Body of pancreas (tissue), 4 donors: ENCODE measurements around the gene ACACA.

ENCODE experiments used
- POLR2A ChIP-seq, 3 donors: fragments of 450-650 bp; IDR thresholded peaks; one replicate each; pipeline ENCODE4 v1.6.1; 2016; ENCODE audit warnings: antibody characterized with exemption in 3 of 3, mild to moderate bottlenecking in 2 of 3
- TF ChIP-seq, protein P1 (sequence below), 7 experiments: fragments of 450-650 bp in 4 of 7; fragments of 200-600 bp in 3 of 7; sonication (generic) in 3 of 7; IDR thresholded peaks; one replicate each; pipeline ENCODE4 v1.5.1; 2016 to 2019; ENCODE audit warnings: antibody characterized with exemption in 7 of 7

DNA sequence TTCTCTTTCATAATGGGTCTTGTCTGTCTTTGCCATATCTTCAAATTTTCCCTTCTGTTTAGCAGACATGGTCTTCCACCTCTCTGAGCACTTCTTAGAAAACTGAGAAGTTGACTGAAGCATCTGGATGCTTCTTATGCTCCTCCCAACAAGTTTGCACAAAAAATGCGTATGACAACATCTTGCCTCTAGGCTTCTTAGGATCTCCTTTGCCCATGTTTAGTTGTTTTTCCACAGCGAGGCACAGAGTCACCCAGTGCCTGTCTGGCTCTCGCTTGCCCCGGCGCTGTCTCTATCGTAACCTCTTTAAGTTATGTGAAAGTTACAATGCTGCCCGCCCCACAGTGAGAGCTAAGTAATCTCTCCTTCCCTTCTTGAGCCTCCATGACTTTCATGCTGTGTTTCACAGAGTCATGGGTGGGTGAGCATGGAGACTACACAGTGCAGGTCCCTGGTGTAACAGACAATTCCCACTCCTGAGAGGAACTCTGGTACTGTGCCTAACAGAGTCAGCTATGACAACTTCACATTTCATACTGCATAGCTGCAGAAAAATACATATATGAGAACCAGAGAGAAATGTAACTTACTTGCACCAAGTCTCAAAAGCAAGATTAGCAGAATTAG lies 262.4 kb downstream of the ACACA start:
- TF ChIP-seq, protein P1, sequence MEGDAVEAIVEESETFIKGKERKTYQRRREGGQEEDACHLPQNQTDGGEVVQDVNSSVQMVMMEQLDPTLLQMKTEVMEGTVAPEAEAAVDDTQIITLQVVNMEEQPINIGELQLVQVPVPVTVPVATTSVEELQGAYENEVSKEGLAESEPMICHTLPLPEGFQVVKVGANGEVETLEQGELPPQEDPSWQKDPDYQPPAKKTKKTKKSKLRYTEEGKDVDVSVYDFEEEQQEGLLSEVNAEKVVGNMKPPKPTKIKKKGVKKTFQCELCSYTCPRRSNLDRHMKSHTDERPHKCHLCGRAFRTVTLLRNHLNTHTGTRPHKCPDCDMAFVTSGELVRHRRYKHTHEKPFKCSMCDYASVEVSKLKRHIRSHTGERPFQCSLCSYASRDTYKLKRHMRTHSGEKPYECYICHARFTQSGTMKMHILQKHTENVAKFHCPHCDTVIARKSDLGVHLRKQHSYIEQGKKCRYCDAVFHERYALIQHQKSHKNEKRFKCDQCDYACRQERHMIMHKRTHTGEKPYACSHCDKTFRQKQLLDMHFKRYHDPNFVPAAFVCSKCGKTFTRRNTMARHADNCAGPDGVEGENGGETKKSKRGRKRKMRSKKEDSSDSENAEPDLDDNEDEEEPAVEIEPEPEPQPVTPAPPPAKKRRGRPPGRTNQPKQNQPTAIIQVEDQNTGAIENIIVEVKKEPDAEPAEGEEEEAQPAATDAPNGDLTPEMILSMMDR (IDR thresholded peaks at IDR 0.05) = no peak
- TF ChIP-seq POLR2A (IDR thresholded peaks at IDR 0.05) = no peak
